GM06990 (cell line): Measurements from ENCODE around the gene VSIG10L.

ENCODE experiments used
- DNase-seq: peaks from one replicate; pipeline ENCODE4 v3.0.0-alpha.2; 2011; ENCODE audit not compliant: insufficient read length; ENCODE audit errors: extremely low read depth
- H3K27me3 ChIP-seq: replicated peaks from 2 replicates; pipeline ENCODE4 v1.6.0; 2011; ENCODE audit warnings: low read length; ENCODE audit not compliant: control insufficient read depth, insufficient read depth
- H3K36me3 ChIP-seq: 2 replicates; pipeline ENCODE4 v1.5.1; 2011; ENCODE audit warnings: low read length; ENCODE audit not compliant: control insufficient read depth, insufficient read depth
- H3K4me3 ChIP-seq: replicated peaks from 2 replicates; pipeline ENCODE4 v1.5.1; 2011; ENCODE audit warnings: low read depth, mild to moderate bottlenecking, control low read depth, low read length
- CTCF ChIP-seq: IDR thresholded peaks from 2 replicates; pipeline ENCODE4 v1.5.1; 2011; ENCODE audit warnings: low read length, control low read depth, mild to moderate bottlenecking, inconsistent platforms; ENCODE audit not compliant: insufficient read depth, poor library complexity, severe bottlenecking

Gene VSIG10L

GRCh38 chr19:51296336-51297093 is 45.4 kb downstream of the VSIG10L start:
- Histone ChIP-seq H3K36me3 (no peaks in the 10 kb centered on the region), H3K4me3 (no peak overlapping the region), H3K27me3 (no peaks in the 10 kb centered on the region; the same call in none of the 2 replicates)
- DNase-seq, result no peak
- peak; percentile 19 for TF ChIP-seq CTCF

- no peak for DNase-seq
- Histone ChIP-seq H3K27me3 (peaks cover 2% of the 10 kb centered on the region), H3K36me3 (no peaks in the 10 kb centered on the region), H3K4me3 (no peak overlapping the region)
- no peak for TF ChIP-seq CTCF
Observed at GRCh38 chr19:51295382-51296126, 46.4 kb downstream of the VSIG10L start.

GRCh38 chr19:51294977-51295375 is 47.0 kb downstream of the VSIG10L start:
- TF ChIP-seq CTCF, result peak; percentile 0
- DNase-seq, result no peak
- no peaks in the 10 kb centered on the region for H3K36me3 ChIP-seq
- peaks cover 2% of the 10 kb centered on the region for H3K27me3 ChIP-seq
- H3K4me3 ChIP-seq, result no peak overlapping the region

- H3K27me3 ChIP-seq, result peaks cover 2% of the 10 kb centered on the region
- no peak overlapping the region for H3K4me3 ChIP-seq
- no peak for DNase-seq
- no peaks in the 10 kb centered on the region for H3K36me3 ChIP-seq
- peak; percentile 3 for TF ChIP-seq CTCF
Observed at GRCh38 chr19:51294211-51294976, 47.5 kb downstream of the VSIG10L start.

GRCh38 chr19:51293571-51294210 is 48.2 kb downstream of the VSIG10L start:
- Histone ChIP-seq H3K36me3 (no peaks in the 10 kb centered on the region), H3K4me3 (no peak overlapping the region), H3K27me3 (peaks cover 2% of the 10 kb centered on the region)
- DNase-seq, result no peak
- no peak for TF ChIP-seq CTCF
